HCT116 (cell line): ENCODE data around the gene PRKG1. TPM values are rescaled to one million over a fixed set of nuclear protein-coding genes. Genes with fewer than 3 reads are reported as not detected.

ENCODE experiments used
- ATAC-seq: fragments of 200-7000 bp; cut with Tn5 transposase; 2 replicates; pipeline ENCODE4 v1.9.1; 2020; ENCODE audit warnings: mild to moderate bottlenecking, moderate library complexity
- BruUV-seq: library from RNA; stranded (reverse); fragments of 400-500 nt; replicated peaks from 2 replicates; lab custom pipeline; 2021; lab: Mats Ljungman, UMichigan
- CTCF ChIA-PET: fragments of 300-600 bp; sonication (Branson Sonifier 250); formaldehyde crosslinking; loops from one replicate; lab custom pipeline; 2021; ENCODE audit warnings: antibody characterized with exemption; lab: Charles Lee
- POLR2A ChIA-PET: fragments of 300-600, 350-600 bp; sonication (Branson Sonifier 250); formaldehyde crosslinking; loops from one replicate; lab custom pipeline; 2021; ENCODE audit warnings: antibody characterized with exemption; lab: Charles Lee
- RAD21 ChIA-PET, 2 experiments: fragments of 300-600 bp; sonication (Branson Sonifier 250); formaldehyde crosslinking; loops; one replicate each; lab custom pipeline; 2023; ENCODE audit warnings: low total read pairs in 2 of 2; ENCODE audit not compliant: uncharacterized antibody in 2 of 2, unreplicated experiment in 2 of 2, low non-redundant PET in 1 of 2; lab: Charles Lee
- DNase-seq: peaks from one replicate; pipeline ENCODE4 v3.0.0-alpha.2; 2010; ENCODE audit warnings: low read depth, low spot score
- H2AFZ ChIP-seq: fragments of 200-600 bp; shearing (Covaris generic), sonication (generic); 2 replicates; pipeline ENCODE4 v1.6.1; 2017; ENCODE audit warnings: low read depth, mixed run types, mixed read lengths, antibody characterized with exemption, low read length; ENCODE audit not compliant: poor library complexity, severe bottlenecking
- H3K27ac ChIP-seq: 2 replicates; pipeline ENCODE4 v1.5.1; 2012; ENCODE audit warnings: low read depth, low read length
- H3K27me3 ChIP-seq: fragments of 200-600 bp; sonication (generic); 2 replicates; pipeline ENCODE4 v1.6.1; 2016; ENCODE audit warnings: mixed run types, low read length, mixed read lengths; ENCODE audit not compliant: insufficient read depth
- H3K36me3 ChIP-seq, 2 experiments: fragments of 200-500 bp in 1 of 2; fragments of 200-600 bp in 1 of 2; sonication (Bioruptor generic) in 1 of 2; sonication (generic) in 1 of 2; 2 replicates each; pipeline versions ENCODE4 v1.5.1 to v1.6.1; 2014 to 2016; ENCODE audit warnings: low read length in 2 of 2, inconsistent platforms in 1 of 2, mixed read lengths in 1 of 2, mixed run types in 1 of 2; ENCODE audit not compliant: insufficient read depth in 2 of 2, control insufficient read depth in 1 of 2
- H3K4me1 ChIP-seq, 2 experiments: fragments of 200-600 bp in 1 of 2; sonication (generic) in 1 of 2; 2 replicates each; pipeline versions ENCODE4 v1.5.1 to v1.6.1; 2012 to 2017; ENCODE audit warnings: low read length in 2 of 2, inconsistent platforms in 1 of 2, mild to moderate bottlenecking in 1 of 2, mixed read lengths in 1 of 2, mixed run types in 1 of 2, moderate library complexity in 1 of 2; ENCODE audit not compliant: insufficient read depth in 2 of 2, control insufficient read depth in 1 of 2
- H3K4me2 ChIP-seq: fragments of 200-600 bp; sonication (generic); 2 replicates; pipeline ENCODE4 v1.6.1; 2017; ENCODE audit warnings: mixed run types, low read length, mixed read lengths
- H3K4me3 ChIP-seq, 2 experiments: fragments of 200-600 bp in 1 of 2; sonication (generic) in 1 of 2; replicated peaks in 1 of 2; 2 replicates each; pipeline ENCODE4 v1.5.1; 2011 to 2016; ENCODE audit warnings: low read length in 2 of 2, control low read depth in 1 of 2, low read depth in 1 of 2, mild to moderate bottlenecking in 1 of 2, mixed read lengths in 1 of 2, mixed run types in 1 of 2
- H3K79me2 ChIP-seq: fragments of 200-600 bp; sonication (generic); 2 replicates; pipeline ENCODE4 v1.6.1; 2017; ENCODE audit warnings: mild to moderate bottlenecking, mixed run types, low read length, moderate library complexity, mixed read lengths; ENCODE audit not compliant: insufficient read depth
- H3K9ac ChIP-seq: fragments of 200-600 bp; sonication (generic); 2 replicates; pipeline ENCODE4 v1.6.1; 2016; ENCODE audit warnings: low read length, mixed read lengths
- H3K9me2 ChIP-seq: fragments of 200-600 bp; sonication (generic), shearing (Covaris generic); 2 replicates; pipeline ENCODE4 v1.6.1; 2017; ENCODE audit warnings: mixed run types, mild to moderate bottlenecking, moderate library complexity; ENCODE audit not compliant: insufficient read depth
- H3K9me3 ChIP-seq, 2 experiments: fragments of 200-500 bp in 1 of 2; fragments of 200-600 bp in 1 of 2; sonication (Bioruptor generic) in 1 of 2; sonication (generic) in 1 of 2; 2 replicates each; pipeline ENCODE4 v1.6.1; 2014 to 2017; ENCODE audit warnings: low read length in 2 of 2, mixed read lengths in 2 of 2, inconsistent platforms in 1 of 2, low read depth in 1 of 2, mild to moderate bottlenecking in 1 of 2, mixed run types in 1 of 2, moderate library complexity in 1 of 2; ENCODE audit not compliant: control insufficient read depth in 1 of 2, insufficient read depth in 1 of 2
- H4K20me1 ChIP-seq: fragments of 200-600 bp; sonication (generic), shearing (Covaris generic); 2 replicates; pipeline ENCODE4 v1.6.1; 2017; ENCODE audit warnings: mixed run types, mild to moderate bottlenecking, moderate library complexity; ENCODE audit not compliant: insufficient read depth
- CBX3 ChIP-seq: IDR thresholded peaks from 2 replicates; pipeline ENCODE4 v1.6.1; 2012; ENCODE audit warnings: low read depth
- ELF1 ChIP-seq: IDR thresholded peaks from 2 replicates; pipeline ENCODE4 v1.6.1; 2012; ENCODE audit warnings: low read depth, borderline replicate concordance
- EZH2 ChIP-seq: fragments of 200-600 bp; sonication (generic); IDR thresholded peaks from 2 replicates; pipeline ENCODE4 v1.6.1; 2017; ENCODE audit warnings: antibody characterized with exemption, mixed run types
- JUND ChIP-seq: IDR thresholded peaks from 2 replicates; pipeline ENCODE4 v1.6.1; 2012
- POLR2A ChIP-seq: IDR thresholded peaks from 2 replicates; pipeline ENCODE4 v1.7.0; 2011; ENCODE audit warnings: borderline replicate concordance; ENCODE audit not compliant: insufficient read depth, insufficient read length; ENCODE audit errors: extremely low read depth
- POLR2AphosphoS5 ChIP-seq: IDR thresholded peaks from 2 replicates; pipeline ENCODE4 v1.6.1; 2011; ENCODE audit warnings: mild to moderate bottlenecking, low read depth, low read length, moderate library complexity
- SRF ChIP-seq: IDR thresholded peaks from 2 replicates; pipeline ENCODE4 v1.6.1; 2012; ENCODE audit warnings: low read depth
- TCF7L2 ChIP-seq: IDR thresholded peaks from 2 replicates; pipeline ENCODE4 v1.7.0; 2011; ENCODE audit warnings: borderline replicate concordance, inconsistent platforms; ENCODE audit not compliant: insufficient read depth, insufficient read length; ENCODE audit errors: extremely low read depth
- intact Hi-C: fragments of 100-400 bp; cut with micrococcal nuclease; formaldehyde crosslinking; loops from 2 replicates; pipeline ENCODE4 v1.10.0; 2022
- total RNA-seq: library from RNA; stranded (reverse); gene quantifications from one replicate; pipeline ENCODE4 v1.2.1, GENCODE V29; 2021; ENCODE audit not compliant: unreplicated experiment
- TF ChIP-seq, protein P1 (sequence below): IDR thresholded peaks from 2 replicates; pipeline ENCODE4 v1.6.1; 2011; ENCODE audit warnings: mild to moderate bottlenecking, low read length, moderate library complexity; ENCODE audit not compliant: insufficient replicate concordance; ENCODE audit errors: extremely low read depth
- TF ChIP-seq, protein P2 (sequence below): IDR thresholded peaks from 2 replicates; pipeline ENCODE4 v1.6.1; 2012
- TF ChIP-seq, protein P3 (sequence below): IDR thresholded peaks from 2 replicates; pipeline ENCODE4 v1.6.1; 2012; ENCODE audit warnings: low read depth

Gene PRKG1
- total RNA-seq, 1 experiment from 2014 or later = 1.4 TPM

DNA sequence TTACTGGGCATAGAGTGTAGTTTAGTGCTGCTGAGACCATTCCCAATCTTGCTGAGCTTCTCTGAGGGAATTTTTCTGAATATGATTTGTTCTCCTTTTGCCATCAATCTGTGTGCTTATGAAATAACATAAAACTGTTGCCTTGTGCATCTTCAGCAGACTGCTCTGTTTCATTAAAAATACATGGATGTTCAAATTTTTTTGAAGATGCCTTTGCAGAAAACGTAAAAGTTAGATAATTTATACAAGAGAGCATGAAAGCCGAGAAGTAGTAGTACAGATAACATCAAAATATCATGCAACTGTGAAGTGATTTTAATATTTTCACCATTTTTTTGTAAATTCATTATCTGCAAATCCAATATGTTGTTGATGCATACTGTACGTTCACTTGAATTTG is 799.8 kb downstream of the PRKG1 start:
- Histone ChIP-seq H3K9me3 (no peaks in the 10 kb centered on the region), H3K27ac (no peak overlapping the region), H4K20me1 (no peaks in the 10 kb centered on the region), H3K9ac (no peak overlapping the region), H3K4me2 (no peak overlapping the region), H3K79me2 (no peaks in the 10 kb centered on the region), H3K4me3 (no peak overlapping the region), H3K4me1 (no peaks in the 10 kb centered on the region), H3K9me2 (no peaks in the 10 kb centered on the region), H3K27me3 (no peaks in the 10 kb centered on the region), H2AFZ (no peak overlapping the region), H3K36me3 (no peaks in the 10 kb centered on the region)
- intact Hi-C loops = no loop called here
- TF ChIP-seq TCF7L2 (no peak), JUND (no peak), CBX3 (no peak), ELF1 (no peak), EZH2 (no peak), POLR2AphosphoS5 (no peak), SRF (no peak), POLR2A (no peak)
- TF ChIP-seq, protein P1, sequence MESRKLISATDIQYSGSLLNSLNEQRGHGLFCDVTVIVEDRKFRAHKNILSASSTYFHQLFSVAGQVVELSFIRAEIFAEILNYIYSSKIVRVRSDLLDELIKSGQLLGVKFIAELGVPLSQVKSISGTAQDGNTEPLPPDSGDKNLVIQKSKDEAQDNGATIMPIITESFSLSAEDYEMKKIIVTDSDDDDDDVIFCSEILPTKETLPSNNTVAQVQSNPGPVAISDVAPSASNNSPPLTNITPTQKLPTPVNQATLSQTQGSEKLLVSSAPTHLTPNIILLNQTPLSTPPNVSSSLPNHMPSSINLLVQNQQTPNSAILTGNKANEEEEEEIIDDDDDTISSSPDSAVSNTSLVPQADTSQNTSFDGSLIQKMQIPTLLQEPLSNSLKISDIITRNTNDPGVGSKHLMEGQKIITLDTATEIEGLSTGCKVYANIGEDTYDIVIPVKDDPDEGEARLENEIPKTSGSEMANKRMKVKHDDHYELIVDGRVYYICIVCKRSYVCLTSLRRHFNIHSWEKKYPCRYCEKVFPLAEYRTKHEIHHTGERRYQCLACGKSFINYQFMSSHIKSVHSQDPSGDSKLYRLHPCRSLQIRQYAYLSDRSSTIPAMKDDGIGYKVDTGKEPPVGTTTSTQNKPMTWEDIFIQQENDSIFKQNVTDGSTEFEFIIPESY = no peak
- TF ChIP-seq, protein P2, sequence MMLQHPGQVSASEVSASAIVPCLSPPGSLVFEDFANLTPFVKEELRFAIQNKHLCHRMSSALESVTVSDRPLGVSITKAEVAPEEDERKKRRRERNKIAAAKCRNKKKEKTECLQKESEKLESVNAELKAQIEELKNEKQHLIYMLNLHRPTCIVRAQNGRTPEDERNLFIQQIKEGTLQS = no peak
- TF ChIP-seq, protein P3, sequence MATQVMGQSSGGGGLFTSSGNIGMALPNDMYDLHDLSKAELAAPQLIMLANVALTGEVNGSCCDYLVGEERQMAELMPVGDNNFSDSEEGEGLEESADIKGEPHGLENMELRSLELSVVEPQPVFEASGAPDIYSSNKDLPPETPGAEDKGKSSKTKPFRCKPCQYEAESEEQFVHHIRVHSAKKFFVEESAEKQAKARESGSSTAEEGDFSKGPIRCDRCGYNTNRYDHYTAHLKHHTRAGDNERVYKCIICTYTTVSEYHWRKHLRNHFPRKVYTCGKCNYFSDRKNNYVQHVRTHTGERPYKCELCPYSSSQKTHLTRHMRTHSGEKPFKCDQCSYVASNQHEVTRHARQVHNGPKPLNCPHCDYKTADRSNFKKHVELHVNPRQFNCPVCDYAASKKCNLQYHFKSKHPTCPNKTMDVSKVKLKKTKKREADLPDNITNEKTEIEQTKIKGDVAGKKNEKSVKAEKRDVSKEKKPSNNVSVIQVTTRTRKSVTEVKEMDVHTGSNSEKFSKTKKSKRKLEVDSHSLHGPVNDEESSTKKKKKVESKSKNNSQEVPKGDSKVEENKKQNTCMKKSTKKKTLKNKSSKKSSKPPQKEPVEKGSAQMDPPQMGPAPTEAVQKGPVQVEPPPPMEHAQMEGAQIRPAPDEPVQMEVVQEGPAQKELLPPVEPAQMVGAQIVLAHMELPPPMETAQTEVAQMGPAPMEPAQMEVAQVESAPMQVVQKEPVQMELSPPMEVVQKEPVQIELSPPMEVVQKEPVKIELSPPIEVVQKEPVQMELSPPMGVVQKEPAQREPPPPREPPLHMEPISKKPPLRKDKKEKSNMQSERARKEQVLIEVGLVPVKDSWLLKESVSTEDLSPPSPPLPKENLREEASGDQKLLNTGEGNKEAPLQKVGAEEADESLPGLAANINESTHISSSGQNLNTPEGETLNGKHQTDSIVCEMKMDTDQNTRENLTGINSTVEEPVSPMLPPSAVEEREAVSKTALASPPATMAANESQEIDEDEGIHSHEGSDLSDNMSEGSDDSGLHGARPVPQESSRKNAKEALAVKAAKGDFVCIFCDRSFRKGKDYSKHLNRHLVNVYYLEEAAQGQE = no peak
- ATAC-seq (no peak), DNase-seq (no peak)
- ChIA-PET RAD21 (no interaction called here), POLR2A (no interaction called here), CTCF (no interaction called here)
- BruUV-seq = no TSS peak
